ENCODE data around the gene C2orf81.

- TF ChIP-seq CTCF (IDR thresholded peaks at IDR 0.05; ENCODE audit: low read depth, low read length, poor library complexity, severe bottlenecking) (no peak), EZH2phosphoT487 (IDR thresholded peaks at IDR 0.05; ENCODE audit: borderline replicate concordance, low read length) (no peak)
These were observed 18.0 kb upstream of the C2orf81 start for GRCh38 chr2:74439373-74439772.

Measured in DOHH2 (cell line).